ENCODE measurements around the gene ABCC9.

Gene ABCC9

DNA sequence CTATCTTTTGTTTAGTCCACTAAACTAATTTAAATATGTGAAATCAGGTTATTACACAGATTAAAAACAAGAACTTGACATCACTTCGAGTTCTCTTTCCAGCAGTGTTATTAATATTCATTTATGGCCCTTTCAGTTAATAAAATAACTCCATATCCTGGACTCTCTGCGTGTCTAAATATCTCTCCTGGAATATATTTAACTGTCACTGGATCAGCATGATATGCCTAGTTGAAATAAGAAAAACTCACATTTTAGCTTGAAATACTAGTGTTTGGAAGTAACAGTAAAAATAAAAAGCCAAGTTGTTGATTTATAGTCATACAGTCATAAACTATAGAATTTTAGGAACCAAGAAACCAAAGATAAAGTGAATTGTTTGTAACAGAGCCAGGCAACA is 45.6 kb downstream of the ABCC9 start:
- Histone ChIP-seq H3K27ac (replicated peaks) (no peak overlapping the region), H3K4me3 (replicated peaks; ENCODE audit: insufficient read depth, low read length) (no peak overlapping the region), H3K27me3 (ENCODE audit: insufficient read depth, poor library complexity, severe bottlenecking) (no peaks in the 10 kb centered on the region)
- DNase-seq (ENCODE audit: low read depth in 1 of 2, low spot score in 1 of 2): no peak
- TF ChIP-seq, protein P1, sequence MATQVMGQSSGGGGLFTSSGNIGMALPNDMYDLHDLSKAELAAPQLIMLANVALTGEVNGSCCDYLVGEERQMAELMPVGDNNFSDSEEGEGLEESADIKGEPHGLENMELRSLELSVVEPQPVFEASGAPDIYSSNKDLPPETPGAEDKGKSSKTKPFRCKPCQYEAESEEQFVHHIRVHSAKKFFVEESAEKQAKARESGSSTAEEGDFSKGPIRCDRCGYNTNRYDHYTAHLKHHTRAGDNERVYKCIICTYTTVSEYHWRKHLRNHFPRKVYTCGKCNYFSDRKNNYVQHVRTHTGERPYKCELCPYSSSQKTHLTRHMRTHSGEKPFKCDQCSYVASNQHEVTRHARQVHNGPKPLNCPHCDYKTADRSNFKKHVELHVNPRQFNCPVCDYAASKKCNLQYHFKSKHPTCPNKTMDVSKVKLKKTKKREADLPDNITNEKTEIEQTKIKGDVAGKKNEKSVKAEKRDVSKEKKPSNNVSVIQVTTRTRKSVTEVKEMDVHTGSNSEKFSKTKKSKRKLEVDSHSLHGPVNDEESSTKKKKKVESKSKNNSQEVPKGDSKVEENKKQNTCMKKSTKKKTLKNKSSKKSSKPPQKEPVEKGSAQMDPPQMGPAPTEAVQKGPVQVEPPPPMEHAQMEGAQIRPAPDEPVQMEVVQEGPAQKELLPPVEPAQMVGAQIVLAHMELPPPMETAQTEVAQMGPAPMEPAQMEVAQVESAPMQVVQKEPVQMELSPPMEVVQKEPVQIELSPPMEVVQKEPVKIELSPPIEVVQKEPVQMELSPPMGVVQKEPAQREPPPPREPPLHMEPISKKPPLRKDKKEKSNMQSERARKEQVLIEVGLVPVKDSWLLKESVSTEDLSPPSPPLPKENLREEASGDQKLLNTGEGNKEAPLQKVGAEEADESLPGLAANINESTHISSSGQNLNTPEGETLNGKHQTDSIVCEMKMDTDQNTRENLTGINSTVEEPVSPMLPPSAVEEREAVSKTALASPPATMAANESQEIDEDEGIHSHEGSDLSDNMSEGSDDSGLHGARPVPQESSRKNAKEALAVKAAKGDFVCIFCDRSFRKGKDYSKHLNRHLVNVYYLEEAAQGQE (IDR thresholded peaks at IDR 0.05; ENCODE audit: insufficient replicate concordance, low read depth): no peak
- TF ChIP-seq CTCF (IDR thresholded peaks at IDR 0.05; ENCODE audit: insufficient read depth, low read length) (no peak), GABPA (IDR thresholded peaks at IDR 0.05; ENCODE audit: low read depth) (no peak), SPI1 (IDR thresholded peaks at IDR 0.05; ENCODE audit: borderline replicate concordance, low read depth) (no peak), POLR2AphosphoS5 (IDR thresholded peaks at IDR 0.05; ENCODE audit: low read depth) (no peak)

- no peak for DNase-seq (ENCODE audit: low read depth in 1 of 2, low spot score in 1 of 2)
- TF ChIP-seq SPI1 (IDR thresholded peaks at IDR 0.05; ENCODE audit: borderline replicate concordance, low read depth) (no peak), POLR2AphosphoS5 (IDR thresholded peaks at IDR 0.05; ENCODE audit: low read depth) (no peak), CTCF (IDR thresholded peaks at IDR 0.05; ENCODE audit: insufficient read depth, low read length) (no peak), GABPA (IDR thresholded peaks at IDR 0.05; ENCODE audit: low read depth) (no peak)
- TF ChIP-seq, protein P1 (IDR thresholded peaks at IDR 0.05; ENCODE audit: insufficient replicate concordance, low read depth): no peak
- no peak overlapping the region for H3K4me3 ChIP-seq (replicated peaks; ENCODE audit: insufficient read depth, low read length)
- H3K27me3 ChIP-seq (ENCODE audit: insufficient read depth, poor library complexity, severe bottlenecking): no peaks in the 10 kb centered on the region
- no peak overlapping the region for H3K27ac ChIP-seq (replicated peaks)
These were observed 46.2 kb downstream of the ABCC9 start for GRCh38 chr12:21894792-21895595.

GRCh38 chr12:21893924-21894323 is 47.3 kb downstream of the ABCC9 start:
- TF ChIP-seq SPI1 (IDR thresholded peaks at IDR 0.05; ENCODE audit: borderline replicate concordance, low read depth) (no peak), CTCF (IDR thresholded peaks at IDR 0.05; ENCODE audit: insufficient read depth, low read length) (no peak), POLR2AphosphoS5 (IDR thresholded peaks at IDR 0.05; ENCODE audit: low read depth) (no peak), GABPA (IDR thresholded peaks at IDR 0.05; ENCODE audit: low read depth) (no peak)
- TF ChIP-seq, protein P1 (IDR thresholded peaks at IDR 0.05; ENCODE audit: insufficient replicate concordance, low read depth): no peak
- H3K27ac ChIP-seq (replicated peaks): no peak overlapping the region
- no peak overlapping the region for H3K4me3 ChIP-seq (replicated peaks; ENCODE audit: insufficient read depth, low read length)
- H3K27me3 ChIP-seq (ENCODE audit: insufficient read depth, poor library complexity, severe bottlenecking): no peaks in the 10 kb centered on the region
- no peak for DNase-seq (ENCODE audit: low read depth in 1 of 2, low spot score in 1 of 2)

All from HL-60 (cell line).